Prostate gland (tissue), 2 donors: ENCODE measurements around the gene DXO. TPM values are rescaled to one million over a fixed set of nuclear protein-coding genes. Genes with fewer than 3 reads are reported as not detected.
A peak's percentile ranks its signal among the peaks of the same experiment; 100 is the strongest.

ENCODE experiments used
- DNase-seq: peaks from one replicate; pipeline ENCODE4 v3.0.0-alpha.2; 2019; ENCODE audit warnings: low spot score
- H3K27ac ChIP-seq, 2 donors: fragments of 200-600 bp; sonication (generic); 2 replicates each; pipeline ENCODE4 v1.5.1; 2017 to 2019
- H3K27me3 ChIP-seq: fragments of 200-600 bp; sonication (generic); replicated peaks from 2 replicates; pipeline ENCODE4 v1.5.1; 2019; ENCODE audit not compliant: insufficient read depth
- H3K36me3 ChIP-seq, 2 donors: fragments of 200-600 bp; sonication (generic); 1 replicate in 1 of 2; 2 replicates in 1 of 2; pipeline versions ENCODE4 v1.5.1 to v1.8.1; 2017 to 2019
- H3K4me1 ChIP-seq: fragments of 200-600 bp; sonication (generic); replicated peaks from 2 replicates; pipeline ENCODE4 v1.5.1; 2019
- H3K4me3 ChIP-seq, 2 donors: fragments of 200-600 bp; sonication (generic); 2 replicates each; pipeline ENCODE4 v1.5.1; 2017 to 2019
- H3K9me3 ChIP-seq: fragments of 200-600 bp; sonication (generic); 2 replicates; pipeline ENCODE4 v1.5.1; 2017
- CTCF ChIP-seq, 4 experiments: fragments of 200-600 bp in 2 of 4; fragments of 450-650 bp in 2 of 4; sonication (generic) in 2 of 4; IDR thresholded peaks; 1 replicate in 3 of 4; 2 replicates in 1 of 4; pipeline ENCODE4 v1.5.1; 2016 to 2019; ENCODE audit warnings: antibody characterized with exemption in 4 of 4, mild to moderate bottlenecking in 2 of 4, moderate library complexity in 2 of 4
- POLR2A ChIP-seq: fragments of 450-650 bp; IDR thresholded peaks from one replicate; pipeline ENCODE4 v1.6.1; 2016; ENCODE audit warnings: antibody characterized with exemption, mild to moderate bottlenecking
- POLR2AphosphoS5 ChIP-seq: sonication (generic); formaldehyde crosslinking; IDR thresholded peaks from one replicate; pipeline ENCODE4 v1.6.1; 2017; ENCODE audit warnings: antibody characterized with exemption
- WGBS: methylation state at CpG from one replicate; pipeline ENCODE4 v1.1.5; 2018; 5-methylcytosine and 5-hydroxymethylcytosine counted together
- intact Hi-C: fragments of 100-400 bp; cut with DNase I; formaldehyde crosslinking; loops from one replicate; pipeline ENCODE4 v1.14.2; 2022
- total RNA-seq, 2 donors: library from RNA; depleted of rRNA; stranded (reverse); fragments of >200 nt; gene quantifications; one replicate each; pipeline ENCODE4 v1.1.0, GENCODE V29; 2016

DXO gene
- total RNA-seq, 2 donors from 2014 or later: 21.9 to 36.0 TPM

GRCh38 chr6:31956796-31957195 lies 15.1 kb downstream of the DXO start:
- no peak for TF ChIP-seq POLR2AphosphoS5
- TF ChIP-seq CTCF (IDR thresholded peaks at IDR 0.05): no peak
- no peak for TF ChIP-seq POLR2A
- intact Hi-C loops: no loop called here

GRCh38 chr6:31954511-31954910 lies 17.4 kb downstream of the DXO start:
- no peak overlapping the region for H3K27ac ChIP-seq
- no peak for DNase-seq
- intact Hi-C loops: no loop called here
- no peaks in the 10 kb centered on the region for H3K27me3 ChIP-seq
- H3K4me1 ChIP-seq: no peaks in the 10 kb centered on the region
- WGBS: 97% methylated on average over 28 of the region's 28 CpGs
- H3K36me3 ChIP-seq: peaks cover 6 to 14% of the 10 kb centered on the region in 2 donors
- no peaks in the 10 kb centered on the region for H3K9me3 ChIP-seq
- no peak for TF ChIP-seq CTCF (IDR thresholded peaks at IDR 0.05)
- no peak for TF ChIP-seq POLR2A
- no peak for TF ChIP-seq POLR2AphosphoS5
- H3K4me3 ChIP-seq: no peak overlapping the region

More at GRCh38 chr6:31956796-31957195, 15.1 kb downstream of the DXO start:
- 93% methylated on average over 3 of the region's 3 CpGs for WGBS
- Histone ChIP-seq H3K4me3 (no peak overlapping the region), H3K4me1 (no peaks in the 10 kb centered on the region), H3K36me3 (peaks cover 6 to 14% of the 10 kb centered on the region in 2 donors), H3K27ac (no peak overlapping the region), H3K27me3 (no peaks in the 10 kb centered on the region), H3K9me3 (no peaks in the 10 kb centered on the region)
- DNase-seq: no peak

GRCh38 chr6:31952890-31953289 lies 19.0 kb downstream of the DXO start:
- 67% methylated on average over 5 of the region's 5 CpGs for WGBS
- intact Hi-C loops: no loop called here
- peaks cover 6 to 14% of the 10 kb centered on the region in 2 donors for H3K36me3 ChIP-seq
- no peaks in the 10 kb centered on the region for H3K4me1 ChIP-seq
- H3K27me3 ChIP-seq: no peaks in the 10 kb centered on the region
- no peak overlapping the region for H3K4me3 ChIP-seq
- TF ChIP-seq POLR2A (no peak), POLR2AphosphoS5 (no peak), CTCF (IDR thresholded peaks at IDR 0.05) (no peak)
- DNase-seq: no peak
- H3K9me3 ChIP-seq: no peaks in the 10 kb centered on the region
- peak overlapping the region in 1 of 2 donors; percentile 50 for H3K27ac ChIP-seq

GRCh38 chr6:31952140-31952805 lies 19.7 kb downstream of the DXO start:
- Histone ChIP-seq H3K4me1 (no peaks in the 10 kb centered on the region), H3K27me3 (no peaks in the 10 kb centered on the region), H3K36me3 (peaks cover 6 to 14% of the 10 kb centered on the region in 2 donors), H3K27ac (peak overlapping the region in 1 of 2 donors; percentile 50), H3K9me3 (no peaks in the 10 kb centered on the region), H3K4me3 (no peak overlapping the region)
- intact Hi-C loops: no loop called here
- TF ChIP-seq POLR2A (no peak), CTCF (IDR thresholded peaks at IDR 0.05) (peak; percentile 27 to 82 (median 67)), POLR2AphosphoS5 (peak; percentile 52)
- 47% methylated on average over 5 of the region's 5 CpGs for WGBS
- peak; percentile 54 for DNase-seq
